H7 (cell line): Measurements from ENCODE around the gene PDE4B. TPM values are rescaled to one million over a fixed set of nuclear protein-coding genes. Genes with fewer than 3 reads are reported as not detected.
A peak's percentile ranks its signal among the peaks of the same experiment; 100 is the strongest.

Experiments used
- DNase-seq: peaks from one replicate; pipeline ENCODE4 v3.0.0; 2012
- H3K27me3 ChIP-seq: 2 replicates; pipeline ENCODE4 v1.6.0; 2011; ENCODE audit warnings: mild to moderate bottlenecking, low read length; ENCODE audit not compliant: control insufficient read depth, insufficient read depth
- H3K36me3 ChIP-seq: replicated peaks from 2 replicates; pipeline ENCODE4 v1.5.1; 2011; ENCODE audit warnings: low read length; ENCODE audit not compliant: control insufficient read depth, insufficient read depth
- H3K4me3 ChIP-seq: 2 replicates; pipeline ENCODE4 v1.5.1; 2011; ENCODE audit warnings: low read depth, mild to moderate bottlenecking, control low read depth, low read length, moderate library complexity; ENCODE audit not compliant: insufficient read depth
- total RNA-seq: library from RNA; depleted of rRNA; stranded (reverse); fragments of >200 nt; shearing (Covaris generic); gene quantifications from 2 replicates; pipeline ENCODE4 v1.2.3, GENCODE V29; 2014

The PDE4B gene
- total RNA-seq, 1 experiment from 2014 or later = 4.1 TPM

DNA sequence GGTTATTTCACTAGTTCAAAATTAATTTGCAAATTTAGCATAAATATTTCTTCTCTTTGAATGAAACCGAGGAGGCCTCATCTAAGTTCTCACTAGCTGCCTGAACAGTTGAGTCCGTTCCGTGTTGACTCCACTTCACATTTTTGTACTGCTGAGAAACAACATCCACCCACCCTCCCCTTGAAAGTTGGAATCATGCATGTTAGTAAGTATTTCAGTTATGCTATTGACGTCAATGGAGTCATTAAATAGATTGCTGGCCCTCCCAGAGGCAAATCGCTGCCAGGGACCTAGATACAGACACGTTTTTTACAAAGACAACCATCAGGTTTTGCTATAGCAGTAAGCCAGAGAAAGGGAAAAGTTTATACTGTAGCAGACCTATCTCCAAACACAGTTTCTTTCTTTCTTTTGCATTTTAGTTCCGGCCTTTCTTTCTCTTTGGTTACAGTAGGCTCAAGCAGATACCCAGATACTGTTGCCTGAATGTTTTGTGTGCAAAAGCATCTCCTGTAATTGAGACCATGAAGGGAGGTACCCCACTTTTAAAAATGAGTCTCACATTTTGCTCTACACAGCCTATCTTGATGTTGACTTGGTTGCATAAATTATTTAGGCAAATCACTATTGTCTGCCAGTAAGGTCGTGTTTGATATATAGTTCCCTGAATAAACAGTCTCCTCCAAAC lies 478.7 kb downstream of the PDE4B start:
- peak; percentile 32 for DNase-seq

DNA sequence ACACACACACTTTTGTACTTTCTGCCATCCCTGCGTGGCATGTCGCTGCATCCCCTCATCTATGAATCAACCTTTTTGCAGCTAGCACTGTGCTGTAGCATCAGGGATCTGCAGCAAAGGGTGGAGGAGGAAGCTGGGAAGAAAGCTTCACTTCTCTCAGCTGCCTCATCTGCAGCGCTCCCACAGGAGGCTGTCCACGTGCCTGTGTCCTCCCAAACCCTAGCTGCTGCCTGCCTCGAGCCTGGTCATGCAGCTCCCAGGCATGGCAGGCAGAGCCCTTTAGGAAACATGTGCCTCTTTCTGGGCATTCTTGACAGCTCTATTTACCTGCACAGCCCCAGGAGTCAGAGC lies 479.2 kb downstream of the PDE4B start:
- H3K4me3 ChIP-seq = no peak overlapping the region

More for the DNA sequence above, 478.7 kb downstream of the PDE4B start:
- H3K27me3 ChIP-seq = no peaks in the 10 kb centered on the region
- H3K4me3 ChIP-seq = no peak overlapping the region
- H3K36me3 ChIP-seq = no peaks in the 10 kb centered on the region

DNA sequence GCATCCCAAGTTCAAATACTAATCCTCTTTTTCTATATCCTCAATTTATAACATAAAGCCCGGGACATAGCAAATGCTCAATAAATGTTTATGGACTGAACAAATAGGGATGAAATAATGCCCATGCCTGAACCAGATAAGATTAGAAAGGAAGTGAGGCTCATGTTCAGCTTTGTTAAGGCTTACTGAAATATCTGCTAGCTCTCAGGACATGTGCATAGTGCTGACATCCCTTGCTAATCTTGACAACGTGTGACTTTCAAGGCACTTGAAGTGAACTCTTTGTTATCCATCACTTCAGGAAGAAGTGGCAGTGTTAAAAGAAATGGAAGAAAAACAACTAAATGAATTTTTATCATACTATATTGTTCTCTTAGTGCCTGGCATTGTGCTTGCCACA lies 481.0 kb downstream of the PDE4B start:
- H3K4me3 ChIP-seq = no peak overlapping the region
- H3K36me3 ChIP-seq = no peaks in the 10 kb centered on the region
- no peaks in the 10 kb centered on the region for H3K27me3 ChIP-seq
- no peak for DNase-seq

More for the DNA sequence above, 479.2 kb downstream of the PDE4B start:
- DNase-seq = no peak
- H3K36me3 ChIP-seq = no peaks in the 10 kb centered on the region
- no peaks in the 10 kb centered on the region for H3K27me3 ChIP-seq

DNA sequence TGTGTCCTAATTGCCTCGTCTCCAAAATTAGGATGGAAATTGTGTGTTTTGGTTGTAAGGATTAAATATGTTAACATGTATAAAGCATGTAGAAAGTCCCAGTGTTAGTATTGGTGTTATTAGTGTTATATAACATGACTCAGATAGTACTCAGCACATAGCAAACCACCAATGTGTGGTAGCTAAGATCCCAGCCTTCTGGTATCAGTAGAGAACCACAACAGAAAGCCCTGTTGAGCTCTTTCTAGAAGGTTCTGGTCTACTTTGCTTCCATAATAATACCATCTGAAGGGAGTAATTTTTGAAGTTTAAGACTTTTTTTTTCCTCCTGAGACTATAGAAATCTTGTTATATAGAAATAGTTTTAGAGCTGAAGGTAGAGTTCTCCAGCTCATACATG lies 481.9 kb downstream of the PDE4B start:
- no peaks in the 10 kb centered on the region for H3K36me3 ChIP-seq
- no peak overlapping the region for H3K4me3 ChIP-seq
- no peak for DNase-seq
- no peaks in the 10 kb centered on the region for H3K27me3 ChIP-seq

DNA sequence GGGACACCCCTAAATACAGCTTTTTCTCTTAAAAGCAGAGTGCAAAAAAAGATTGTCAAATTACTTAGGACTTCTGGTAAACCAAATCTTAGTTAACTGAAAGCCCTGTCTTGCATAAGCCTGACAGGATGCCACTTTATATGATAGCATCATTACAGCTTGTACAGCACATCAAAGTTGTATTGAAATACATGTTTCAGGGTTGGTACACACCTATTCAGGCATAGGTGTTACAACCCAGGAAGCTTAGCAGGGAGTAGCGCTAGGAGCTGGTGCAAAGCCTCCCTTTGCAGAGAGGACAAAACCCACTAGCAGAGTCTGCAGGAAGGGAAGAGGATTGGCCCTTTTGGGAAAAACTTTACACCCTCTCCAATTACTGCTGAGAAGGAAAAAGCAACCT lies 482.4 kb downstream of the PDE4B start:
- H3K4me3 ChIP-seq = no peak overlapping the region
- no peak for DNase-seq
- no peaks in the 10 kb centered on the region for H3K36me3 ChIP-seq
- no peaks in the 10 kb centered on the region for H3K27me3 ChIP-seq

DNA sequence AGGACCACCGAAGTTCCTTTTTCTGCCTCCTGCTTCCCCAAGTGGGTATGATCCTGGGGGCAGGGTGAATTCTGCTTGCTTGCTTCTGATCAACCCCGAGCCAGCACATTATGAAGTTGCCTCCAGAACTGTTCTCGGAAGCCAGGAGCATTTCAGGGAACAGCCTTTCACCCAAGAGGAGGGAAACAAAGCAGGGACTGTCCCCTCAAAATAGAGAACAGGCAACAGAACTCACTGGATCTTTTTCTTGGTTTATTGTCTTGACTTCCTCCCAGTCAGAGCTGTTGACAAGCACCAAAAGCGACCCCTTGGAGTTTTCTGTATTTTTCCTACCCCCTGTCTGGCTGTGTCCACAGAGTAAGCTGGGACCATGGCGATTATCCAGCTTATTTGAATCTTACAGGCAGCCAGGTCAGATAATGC lies 482.9 kb downstream of the PDE4B start:
- Histone ChIP-seq H3K27me3 (no peaks in the 10 kb centered on the region), H3K36me3 (no peaks in the 10 kb centered on the region), H3K4me3 (no peak overlapping the region)
- no peak for DNase-seq

DNA sequence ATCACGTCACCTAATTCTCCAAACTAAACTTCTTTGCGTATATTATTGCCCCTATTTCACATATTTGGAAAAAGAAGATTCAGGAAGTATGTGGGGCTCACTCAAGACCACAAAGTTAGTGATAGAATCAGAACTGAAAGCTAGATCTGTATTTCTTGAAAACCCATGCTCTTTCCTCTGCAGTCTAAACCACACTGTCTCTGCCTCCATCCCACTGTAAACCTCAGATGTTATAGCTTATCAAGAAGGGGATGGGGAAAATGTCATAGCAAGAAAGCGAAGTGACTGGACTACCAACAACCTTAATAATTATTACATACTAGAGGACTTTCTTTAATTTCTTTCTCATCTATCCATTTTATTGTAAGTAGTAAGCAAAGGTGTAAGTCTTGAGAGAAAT lies 483.5 kb downstream of the PDE4B start:
- H3K27me3 ChIP-seq = no peaks in the 10 kb centered on the region
- H3K4me3 ChIP-seq = no peak overlapping the region
- DNase-seq = no peak
- H3K36me3 ChIP-seq = no peaks in the 10 kb centered on the region

DNA sequence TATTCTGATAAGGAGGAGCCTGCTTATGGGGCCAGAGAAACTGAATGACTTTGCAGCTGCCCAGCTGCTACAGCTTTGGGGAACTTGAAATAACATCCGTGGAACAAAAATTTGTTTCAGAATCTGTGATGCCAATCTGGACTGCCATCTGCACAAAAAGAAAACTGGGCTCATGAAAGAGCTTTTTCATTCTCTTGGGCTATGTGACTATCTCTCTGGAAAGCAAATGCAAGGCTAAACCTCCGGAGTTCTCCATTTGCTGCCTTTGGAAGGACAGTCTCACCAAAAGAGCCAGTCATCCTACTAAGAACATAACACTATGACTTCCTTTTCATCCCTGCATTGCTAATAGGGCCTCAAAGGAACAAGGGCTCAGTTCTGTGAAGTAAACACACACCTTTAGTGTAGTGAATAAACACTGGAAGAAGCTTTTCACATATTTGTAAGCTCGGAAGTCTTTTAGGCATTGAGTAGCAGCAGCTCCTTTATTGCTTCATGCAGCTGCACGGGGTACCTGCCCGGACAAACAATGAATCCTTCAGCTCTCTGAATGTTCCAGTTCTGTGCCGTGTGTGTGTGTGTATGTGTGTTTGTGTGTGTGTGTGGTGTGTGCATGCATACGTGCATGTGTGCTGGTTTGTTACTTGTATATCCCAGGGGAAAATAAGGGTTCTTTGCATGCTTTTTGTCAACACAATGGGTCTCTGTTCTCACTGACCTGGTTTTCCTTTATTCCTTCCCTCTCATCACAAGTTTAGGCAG lies 485.7 kb downstream of the PDE4B start:
- DNase-seq = no peak
- no peaks in the 10 kb centered on the region for H3K36me3 ChIP-seq
- no peaks in the 10 kb centered on the region for H3K27me3 ChIP-seq
- H3K4me3 ChIP-seq = no peak overlapping the region

DNA sequence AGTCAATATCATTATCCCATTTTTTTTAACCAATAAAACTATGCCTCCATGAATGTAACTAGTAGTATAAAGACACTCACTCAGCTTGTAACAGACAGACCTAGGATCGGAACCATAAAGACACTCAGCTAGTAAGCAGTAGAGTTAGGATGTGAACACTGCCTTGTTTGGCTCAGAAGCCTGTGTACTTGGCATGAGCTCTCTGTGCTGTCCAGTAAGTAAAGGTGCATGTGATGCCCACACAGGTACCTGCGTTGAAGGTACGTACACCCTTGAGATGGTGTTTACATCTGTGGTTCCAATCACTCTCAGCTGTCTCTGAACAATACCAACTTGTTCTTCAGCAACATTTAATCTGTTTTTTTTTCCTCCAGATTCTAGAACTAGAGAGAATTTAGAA lies 489.1 kb downstream of the PDE4B start:
- Histone ChIP-seq H3K36me3 (no peaks in the 10 kb centered on the region), H3K27me3 (no peaks in the 10 kb centered on the region), H3K4me3 (no peak overlapping the region)
- DNase-seq = no peak

DNA sequence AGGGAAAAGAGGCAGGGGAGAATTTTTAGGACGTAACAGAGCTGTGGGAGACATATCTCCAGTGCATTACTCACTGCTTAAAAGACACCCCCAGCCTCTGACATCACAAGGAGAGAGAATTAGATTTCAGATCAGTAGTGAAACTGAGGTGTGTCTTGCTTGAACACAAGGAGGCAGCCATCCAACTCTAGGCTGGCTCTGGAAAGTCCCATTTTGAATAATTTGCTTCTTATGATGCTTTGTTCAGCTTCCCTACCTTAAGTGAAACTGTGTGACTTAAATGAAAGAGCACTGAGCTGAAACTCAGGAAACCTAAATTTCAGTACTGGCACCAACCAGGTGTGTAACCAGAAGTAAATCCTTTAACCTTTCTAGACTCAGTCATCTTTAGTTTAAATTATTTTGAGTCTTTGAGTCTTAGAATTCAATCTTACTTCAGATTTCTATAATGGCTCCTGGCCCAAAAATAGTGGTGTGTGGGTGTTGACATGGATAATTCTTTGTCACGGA lies 489.7 kb downstream of the PDE4B start:
- H3K36me3 ChIP-seq = no peaks in the 10 kb centered on the region
- no peak for DNase-seq
- H3K27me3 ChIP-seq = no peaks in the 10 kb centered on the region
- H3K4me3 ChIP-seq = no peak overlapping the region

DNA sequence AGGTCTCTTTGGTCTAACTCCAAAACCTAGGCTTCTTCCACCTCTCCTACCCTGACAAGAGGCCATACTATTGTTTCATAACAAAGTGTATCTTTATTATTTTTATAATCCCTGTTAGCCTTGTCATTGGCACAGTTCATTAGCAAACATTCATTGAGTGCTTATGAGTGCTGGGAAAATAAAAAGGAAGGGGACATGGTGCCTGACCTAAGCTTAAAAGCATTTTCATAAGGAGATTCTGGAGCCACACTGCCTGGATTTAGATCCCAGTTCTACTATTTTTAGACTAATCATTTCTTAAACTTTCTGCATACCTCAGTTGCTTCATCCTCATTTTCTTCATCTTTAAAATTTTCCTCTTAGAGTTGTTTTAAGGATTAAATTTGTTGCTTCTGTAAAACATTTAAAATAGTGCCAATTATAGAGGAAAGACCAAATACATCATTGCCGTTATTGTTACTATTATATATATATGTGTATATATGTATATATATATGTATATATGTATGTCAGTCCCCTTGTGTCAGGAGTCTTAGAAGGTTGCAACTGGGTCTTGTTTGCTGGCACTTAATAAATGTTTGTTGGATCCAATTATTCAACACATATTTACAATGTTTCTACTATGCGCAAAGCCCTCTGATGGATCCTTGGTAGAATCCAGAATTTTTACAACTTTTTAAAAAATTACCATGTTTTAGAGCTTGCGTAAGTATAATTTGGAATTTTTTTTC lies 490.4 kb downstream of the PDE4B start:
- H3K27me3 ChIP-seq = no peaks in the 10 kb centered on the region
- H3K36me3 ChIP-seq = no peaks in the 10 kb centered on the region
- no peak for DNase-seq
- H3K4me3 ChIP-seq = no peak overlapping the region

DNA sequence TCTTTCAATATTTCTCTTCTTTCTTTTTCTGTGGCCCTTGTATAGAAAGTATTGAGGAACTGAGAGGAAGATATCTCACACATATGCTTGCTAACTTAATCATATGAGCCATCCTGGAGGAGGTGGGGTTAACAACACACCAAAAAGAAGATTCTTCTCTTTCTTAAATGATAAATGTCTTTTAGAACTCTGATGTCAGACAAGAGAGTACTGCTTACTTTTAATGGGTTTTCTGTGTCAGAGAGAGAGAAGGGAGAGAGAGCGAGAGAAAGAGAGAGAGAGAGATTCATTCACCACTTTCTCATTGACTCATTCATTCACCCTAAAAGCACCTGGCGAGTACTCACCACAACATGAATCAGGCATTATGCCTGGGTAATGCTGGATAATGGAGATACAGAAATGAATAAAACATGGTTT lies 490.9 kb downstream of the PDE4B start:
- no peak for DNase-seq
- H3K4me3 ChIP-seq = no peak overlapping the region

DNA sequence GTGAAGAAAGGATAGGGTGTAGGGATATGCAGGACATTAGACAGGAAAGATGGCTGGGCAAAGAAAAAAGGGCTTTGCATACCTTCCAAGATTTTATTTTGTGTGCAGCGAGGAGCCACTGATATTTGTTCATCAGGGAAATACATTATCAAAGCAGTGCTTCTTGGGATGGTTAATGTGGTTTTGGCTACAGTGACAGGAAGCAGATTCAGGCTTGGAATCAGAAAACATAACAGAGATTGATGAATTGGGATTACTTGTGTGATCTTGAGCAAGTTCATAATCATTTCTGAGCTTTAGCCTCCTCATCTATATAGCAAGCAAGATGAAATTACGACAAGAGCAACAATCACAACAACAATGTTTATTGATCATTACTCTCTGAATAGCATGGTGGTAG lies 492.1 kb downstream of the PDE4B start:
- H3K4me3 ChIP-seq = no peak overlapping the region
- no peaks in the 10 kb centered on the region for H3K27me3 ChIP-seq
- no peaks in the 10 kb centered on the region for H3K36me3 ChIP-seq
- DNase-seq = no peak

More for the DNA sequence above, 490.9 kb downstream of the PDE4B start:
- no peaks in the 10 kb centered on the region for H3K27me3 ChIP-seq
- H3K36me3 ChIP-seq = no peaks in the 10 kb centered on the region

DNA sequence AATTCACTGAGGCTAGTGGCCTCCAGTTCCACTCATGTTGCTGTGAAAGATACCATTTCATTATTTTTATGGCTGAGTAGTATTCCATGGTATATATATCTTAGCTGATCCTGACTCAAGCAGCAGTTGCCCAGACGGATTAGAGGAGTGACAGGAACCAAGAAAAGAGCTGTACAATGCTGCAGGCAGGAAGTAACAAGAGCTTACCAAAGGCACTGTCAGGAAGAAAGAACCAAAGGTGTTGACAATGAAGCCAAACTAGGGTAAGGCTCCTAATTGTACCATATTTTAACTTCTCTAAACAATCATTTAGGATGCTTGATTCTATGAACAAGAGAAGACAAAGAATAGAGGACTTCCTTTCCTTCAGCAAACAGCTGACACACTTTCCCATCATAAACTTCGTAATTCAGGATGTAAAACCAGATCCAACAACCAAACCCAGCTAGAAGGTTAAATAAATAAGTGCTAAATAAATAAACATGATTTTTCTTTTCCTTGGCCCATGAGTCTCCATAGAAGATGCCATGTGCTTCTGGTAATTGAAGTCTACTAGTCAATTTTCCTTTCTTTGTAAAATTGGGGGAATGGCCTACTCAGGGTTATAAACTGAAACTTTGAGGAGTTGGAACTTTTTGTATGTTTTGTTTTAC lies 493.0 kb downstream of the PDE4B start:
- Histone ChIP-seq H3K36me3 (no peaks in the 10 kb centered on the region), H3K27me3 (no peaks in the 10 kb centered on the region), H3K4me3 (no peak overlapping the region)
- DNase-seq = no peak
